ENCODE results near the gene GSK3B. TPM values are rescaled to one million over a fixed set of nuclear protein-coding genes. Genes with fewer than 3 reads are reported as not detected.

GSK3B gene
- total RNA-seq, 1 donor from 2014 or later: 88.6 TPM

DNA sequence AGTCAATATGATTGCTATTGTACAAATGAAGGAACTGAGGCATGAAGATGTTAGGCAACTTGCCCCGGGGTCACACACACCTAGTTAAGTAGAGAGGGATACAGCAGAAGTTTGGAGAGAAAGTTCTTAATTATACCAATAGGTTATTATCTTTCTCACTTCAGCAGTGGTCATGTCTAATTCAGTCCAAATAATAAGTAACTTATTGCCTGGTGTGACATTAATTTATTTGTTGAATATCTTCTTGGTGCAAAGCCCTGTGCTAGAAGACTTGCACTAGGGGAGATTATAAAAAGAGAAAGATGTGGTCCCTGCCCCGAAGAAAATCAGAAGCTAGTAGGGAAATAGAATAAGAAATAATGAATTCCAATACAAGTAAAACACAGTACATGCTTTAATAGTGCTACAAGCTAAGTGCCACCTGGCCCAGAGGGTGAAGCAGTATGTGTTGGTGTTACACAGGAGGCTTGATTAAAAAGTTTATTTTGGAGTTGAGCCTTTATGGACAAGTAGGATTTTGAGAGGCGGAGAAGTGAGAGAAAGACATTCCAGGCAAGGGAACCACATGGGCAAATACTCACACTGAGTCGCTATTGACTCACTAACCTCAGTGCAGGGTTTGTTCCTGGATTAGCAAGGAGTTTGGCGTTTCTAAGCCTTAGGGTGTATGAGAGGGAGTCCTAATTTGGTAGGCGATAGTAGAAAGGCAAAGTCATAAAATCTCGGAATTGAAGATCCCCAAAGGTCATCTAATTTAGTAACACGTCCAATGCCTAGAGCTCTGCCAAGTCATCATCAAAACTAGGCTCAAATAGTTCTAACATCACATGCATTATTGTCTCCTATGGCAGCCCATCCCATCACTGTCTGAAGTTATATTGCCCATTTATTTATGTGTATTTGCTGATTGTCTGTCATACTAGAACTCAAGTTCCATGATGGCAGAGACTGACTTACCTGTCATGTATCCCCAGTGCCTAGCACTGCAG lies 19.2 kb upstream of the GSK3B start:
- TF ChIP-seq, protein P1, sequence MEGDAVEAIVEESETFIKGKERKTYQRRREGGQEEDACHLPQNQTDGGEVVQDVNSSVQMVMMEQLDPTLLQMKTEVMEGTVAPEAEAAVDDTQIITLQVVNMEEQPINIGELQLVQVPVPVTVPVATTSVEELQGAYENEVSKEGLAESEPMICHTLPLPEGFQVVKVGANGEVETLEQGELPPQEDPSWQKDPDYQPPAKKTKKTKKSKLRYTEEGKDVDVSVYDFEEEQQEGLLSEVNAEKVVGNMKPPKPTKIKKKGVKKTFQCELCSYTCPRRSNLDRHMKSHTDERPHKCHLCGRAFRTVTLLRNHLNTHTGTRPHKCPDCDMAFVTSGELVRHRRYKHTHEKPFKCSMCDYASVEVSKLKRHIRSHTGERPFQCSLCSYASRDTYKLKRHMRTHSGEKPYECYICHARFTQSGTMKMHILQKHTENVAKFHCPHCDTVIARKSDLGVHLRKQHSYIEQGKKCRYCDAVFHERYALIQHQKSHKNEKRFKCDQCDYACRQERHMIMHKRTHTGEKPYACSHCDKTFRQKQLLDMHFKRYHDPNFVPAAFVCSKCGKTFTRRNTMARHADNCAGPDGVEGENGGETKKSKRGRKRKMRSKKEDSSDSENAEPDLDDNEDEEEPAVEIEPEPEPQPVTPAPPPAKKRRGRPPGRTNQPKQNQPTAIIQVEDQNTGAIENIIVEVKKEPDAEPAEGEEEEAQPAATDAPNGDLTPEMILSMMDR (IDR thresholded peaks at IDR 0.05): no peak
- TF ChIP-seq EZH2 (IDR thresholded peaks at IDR 0.05): no peak
- TF ChIP-seq EZH2phosphoT487 (IDR thresholded peaks at IDR 0.05): no peak

GRCh38 chr3:120111898-120112297 lies 17.7 kb upstream of the GSK3B start:
- TF ChIP-seq EZH2 (IDR thresholded peaks at IDR 0.05) (no peak), EZH2phosphoT487 (IDR thresholded peaks at IDR 0.05) (no peak)
- TF ChIP-seq, protein P1 (IDR thresholded peaks at IDR 0.05): no peak
- H3K4me2 ChIP-seq: no peak overlapping the region
- Mint-ChIP-seq H3K4me1 (no peaks in the 10 kb centered on the region), H3K9me3 (peaks cover 5% of the 10 kb centered on the region), H3K27me3 (ENCODE audit: insufficient read depth, low read depth) (no peaks in the 10 kb centered on the region), H3K27ac (no peak overlapping the region), H3K36me3 (peaks cover 3% of the 10 kb centered on the region), H3K4me3 (no peak overlapping the region)
- H3K9ac ChIP-seq: no peak overlapping the region
- H3K36me3 ChIP-seq: no peaks in the 10 kb centered on the region
- H2AFZ ChIP-seq (replicated peaks): no peak overlapping the region
- H3K27me3 ChIP-seq: no peaks in the 10 kb centered on the region
- no peaks in the 10 kb centered on the region for H4K20me1 ChIP-seq (ENCODE audit: low read depth)
- no peaks in the 10 kb centered on the region for H3F3A ChIP-seq (ENCODE audit: low read depth)
- H3K4me1 ChIP-seq: no peaks in the 10 kb centered on the region
- no peak overlapping the region for H3K4me3 ChIP-seq
- H3K79me2 ChIP-seq (ENCODE audit: low read depth): no peaks in the 10 kb centered on the region
- no peak overlapping the region for H3K27ac ChIP-seq
- no peak for DNase-seq (ENCODE audit: low spot score)
- H3K9me3 ChIP-seq (ENCODE audit: low read depth): no peaks in the 10 kb centered on the region

More for the DNA sequence above, 19.2 kb upstream of the GSK3B start:
- Histone ChIP-seq H2AFZ (replicated peaks) (no peak overlapping the region), H3K4me2 (no peak overlapping the region), H3K4me3 (no peak overlapping the region), H3K27me3 (no peaks in the 10 kb centered on the region), H3K79me2 (ENCODE audit: low read depth) (no peaks in the 10 kb centered on the region), H3K4me1 (no peaks in the 10 kb centered on the region), H3K27ac (no peak overlapping the region), H3F3A (ENCODE audit: low read depth) (no peaks in the 10 kb centered on the region), H3K9me3 (ENCODE audit: low read depth) (no peaks in the 10 kb centered on the region), H4K20me1 (ENCODE audit: low read depth) (no peaks in the 10 kb centered on the region), H3K36me3 (no peaks in the 10 kb centered on the region), H3K9ac (no peak overlapping the region)
- Mint-ChIP-seq H3K4me1 (peaks cover 3% of the 10 kb centered on the region), H3K9me3 (peaks cover 12% of the 10 kb centered on the region), H3K4me3 (no peak overlapping the region), H3K27me3 (ENCODE audit: insufficient read depth, low read depth) (no peaks in the 10 kb centered on the region), H3K36me3 (peaks cover 5% of the 10 kb centered on the region), H3K27ac (no peak overlapping the region)
- DNase-seq (ENCODE audit: low spot score): no peak

DNA sequence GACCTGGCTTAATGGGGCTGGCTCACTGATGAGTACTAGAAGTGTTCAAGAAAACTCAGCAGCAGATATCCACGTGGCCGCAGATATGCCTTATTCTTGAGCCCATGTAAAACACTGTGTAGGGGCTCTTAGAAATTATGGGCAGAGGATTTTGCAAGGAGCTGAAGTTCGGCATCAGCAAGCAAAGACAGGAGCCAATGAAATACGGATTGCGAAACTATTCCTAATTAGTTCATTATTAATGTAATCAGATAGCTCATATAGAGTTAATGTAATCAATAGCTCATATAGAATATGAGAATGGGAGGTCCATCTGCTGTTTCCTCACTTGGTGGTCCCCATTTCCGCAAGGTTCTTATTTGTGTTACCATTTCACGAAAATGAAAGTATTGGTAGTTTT lies 9.0 kb upstream of the GSK3B start:
- Histone ChIP-seq H3K4me2 (no peak overlapping the region), H3K36me3 (no peaks in the 10 kb centered on the region), H2AFZ (replicated peaks) (no peak overlapping the region), H3K9me3 (ENCODE audit: low read depth) (no peaks in the 10 kb centered on the region), H3K27ac (no peak overlapping the region), H3K79me2 (ENCODE audit: low read depth) (peaks cover 32% of the 10 kb centered on the region), H3K4me1 (no peaks in the 10 kb centered on the region), H3K4me3 (no peak overlapping the region), H3K27me3 (no peaks in the 10 kb centered on the region), H3F3A (ENCODE audit: low read depth) (no peaks in the 10 kb centered on the region), H3K9ac (no peak overlapping the region), H4K20me1 (ENCODE audit: low read depth) (peaks cover 30% of the 10 kb centered on the region)
- H3K27me3 Mint-ChIP-seq (ENCODE audit: insufficient read depth, low read depth): no peaks in the 10 kb centered on the region
- H3K27ac Mint-ChIP-seq: no peak overlapping the region
- TF ChIP-seq, protein P1 (IDR thresholded peaks at IDR 0.05): no peak
- TF ChIP-seq EZH2 (IDR thresholded peaks at IDR 0.05) (no peak), EZH2phosphoT487 (IDR thresholded peaks at IDR 0.05) (no peak)
- peaks cover 38% of the 10 kb centered on the region for H3K36me3 Mint-ChIP-seq
- no peak for DNase-seq (ENCODE audit: low spot score)
- H3K4me3 Mint-ChIP-seq: no peak overlapping the region
- H3K9me3 Mint-ChIP-seq: no peaks in the 10 kb centered on the region
- H3K4me1 Mint-ChIP-seq: peaks cover 4% of the 10 kb centered on the region

Data from neural progenitor cell (in vitro differentiated cells).